Superior temporal gyrus (tissue), 1 donor: Measurements from ENCODE around the gene LAMB2.

ENCODE experiments used
- DNase-seq: peaks from one replicate; pipeline ENCODE4 v3.0.0-alpha.2; 2016; ENCODE audit errors: extremely low spot score

The LAMB2 gene

GRCh38 chr3:49161808-49162530, 29.1 kb upstream of the LAMB2 start:
- DNase-seq, result no peak

DNA sequence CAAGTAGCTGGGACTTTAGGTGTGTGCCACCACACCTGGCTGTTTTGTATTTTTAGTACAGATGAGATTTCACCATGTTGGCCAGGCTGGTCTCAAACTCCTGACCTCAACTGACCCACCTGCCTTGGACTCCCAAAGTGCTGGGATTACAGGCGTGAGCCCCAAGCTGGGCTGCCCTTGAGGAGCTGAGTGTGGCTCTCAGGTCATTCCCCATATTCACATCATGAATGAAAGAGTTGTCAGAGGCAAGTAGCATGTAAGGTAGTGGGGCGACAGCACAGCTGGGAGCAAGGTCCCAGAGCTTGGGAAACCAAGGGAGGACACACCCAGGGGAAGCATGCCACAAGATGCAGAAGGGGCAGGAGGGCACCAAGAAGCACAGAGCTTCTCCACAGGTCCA, 28.3 kb upstream of the LAMB2 start:
- no peak for DNase-seq

- no peak for DNase-seq
These were observed 25.9 kb upstream of the LAMB2 start for GRCh38 chr3:49158792-49159191.

GRCh38 chr3:49158103-49158709, 25.4 kb upstream of the LAMB2 start:
- no peak for DNase-seq

DNA sequence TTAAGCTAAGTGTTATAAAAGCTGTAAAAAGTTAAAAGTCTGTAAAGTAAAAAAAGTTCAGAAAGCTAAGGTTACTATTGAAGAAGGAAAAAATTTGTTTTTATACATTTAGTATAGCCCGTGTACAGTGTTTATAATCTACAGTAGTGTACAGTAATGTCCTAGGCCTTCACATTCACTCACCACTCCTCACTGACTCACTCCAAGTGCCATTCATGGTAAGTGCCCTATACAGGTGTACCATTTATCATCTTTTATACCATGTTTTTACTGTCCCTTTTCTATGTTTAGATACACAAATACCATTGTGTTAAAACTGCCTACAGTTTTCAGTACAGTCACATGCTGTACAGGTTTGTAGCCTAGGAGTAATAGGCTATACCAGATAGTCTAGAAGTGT, 24.4 kb upstream of the LAMB2 start:
- no peak for DNase-seq

DNA sequence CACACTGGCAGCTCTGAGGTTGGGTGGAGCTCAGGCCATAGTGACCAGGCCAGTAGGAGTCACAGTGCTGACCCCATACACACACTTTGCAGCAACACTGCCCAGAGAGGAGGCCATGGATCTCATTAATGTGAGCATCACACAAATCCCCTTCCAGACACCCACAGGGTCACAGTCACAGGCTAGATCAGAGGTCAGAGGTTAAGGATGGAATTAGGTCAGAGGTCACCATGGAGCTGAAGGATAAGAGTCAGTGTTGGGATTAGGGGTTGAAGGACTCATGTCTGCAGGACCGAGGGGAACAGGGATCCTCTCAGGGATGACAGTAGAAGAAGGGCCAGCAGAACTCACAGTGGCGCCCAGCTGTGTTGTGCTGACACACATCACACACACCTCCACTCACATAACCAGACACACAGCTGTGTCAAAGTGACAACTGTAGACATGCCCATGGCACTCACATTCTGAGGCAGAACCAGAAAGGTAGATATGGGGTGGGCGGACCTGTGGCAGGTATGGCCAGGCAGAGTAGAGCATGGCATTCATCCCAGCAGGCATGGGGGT, 20.6 kb upstream of the LAMB2 start:
- no peak for DNase-seq

- no peak for DNase-seq
These were observed 18.8 kb upstream of the LAMB2 start for GRCh38 chr3:49151610-49152009.

GRCh38 chr3:49148159-49148558, 15.3 kb upstream of the LAMB2 start:
- DNase-seq, result no peak

GRCh38 chr3:49140080-49140479, 7.2 kb upstream of the LAMB2 start:
- DNase-seq, result no peak

- no peak for DNase-seq
These were observed 2.6 kb upstream of the LAMB2 start for GRCh38 chr3:49135499-49135898.

DNA sequence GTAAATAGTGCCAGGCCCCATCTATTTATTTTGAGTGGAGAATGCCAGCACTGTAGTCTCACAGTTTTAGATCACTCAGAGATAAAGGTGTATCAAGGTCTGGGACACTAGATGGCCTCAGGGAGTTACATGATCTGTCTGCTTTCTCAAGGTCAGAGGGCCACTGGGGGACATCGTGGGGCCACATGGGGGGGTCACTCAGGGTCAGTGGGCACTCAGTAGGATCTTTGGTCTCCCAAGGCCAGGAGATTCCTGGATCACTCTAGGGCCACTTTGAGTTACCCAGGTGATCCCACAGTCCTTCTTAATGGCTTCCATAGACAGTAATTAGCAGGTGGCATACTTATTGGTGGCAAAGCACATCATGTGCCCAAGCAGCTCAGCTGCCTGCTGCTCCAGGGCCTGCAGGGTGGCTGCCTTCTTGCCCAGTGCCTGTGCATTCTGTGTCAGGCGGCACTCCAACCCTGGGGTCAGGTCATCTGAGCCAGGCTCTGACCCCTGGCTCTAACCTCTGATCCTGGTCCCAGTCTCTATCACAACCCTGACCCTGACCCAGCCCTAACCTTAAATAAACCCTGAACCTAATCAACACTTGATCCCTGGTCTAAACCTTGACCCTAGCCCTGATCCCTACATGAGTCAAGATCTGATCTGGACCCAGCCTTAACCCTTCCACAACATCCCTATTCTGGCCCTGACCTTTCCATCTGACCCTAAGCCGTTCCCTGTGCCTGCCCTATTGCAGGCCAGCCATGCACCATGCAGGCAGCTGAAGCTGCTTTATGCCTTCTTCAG, 1.8 kb upstream of the LAMB2 start:
- no peak for DNase-seq

DNA sequence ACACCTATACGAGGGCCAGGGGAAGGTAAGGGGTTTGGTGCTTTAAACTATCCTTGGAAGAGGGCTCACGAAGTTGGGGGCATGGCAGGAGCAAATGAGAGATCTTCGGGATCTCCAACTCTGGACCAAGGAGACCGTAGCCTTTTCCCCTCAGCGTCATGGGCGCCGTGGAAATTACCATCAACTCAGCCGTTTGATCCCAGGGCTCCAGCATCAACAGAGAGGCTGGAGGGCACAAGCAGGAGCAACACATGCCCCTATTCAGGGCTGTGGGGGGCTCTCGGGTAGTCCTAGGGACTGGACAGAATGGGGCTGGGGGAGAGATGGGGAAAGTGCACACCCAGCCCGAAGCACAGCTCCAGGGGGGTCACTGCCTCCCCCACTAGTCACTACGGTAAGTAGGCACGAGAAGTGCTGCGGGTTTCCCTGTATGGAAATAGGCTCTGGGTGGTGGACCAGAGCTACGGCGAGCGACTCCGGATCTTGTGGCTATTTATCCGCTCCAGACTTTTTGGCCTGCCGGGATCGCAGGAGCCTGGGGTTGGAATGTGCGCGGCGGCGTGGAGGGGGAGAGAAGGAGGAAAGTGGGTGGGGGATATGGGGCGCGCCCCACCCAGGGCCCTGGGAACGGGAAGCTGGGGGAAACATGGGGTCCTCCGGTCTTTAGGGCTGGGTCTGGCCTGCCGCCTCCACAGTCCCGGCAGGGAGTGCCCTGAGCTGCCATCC, 539 bp upstream of the LAMB2 start:
- peak; percentile 82 for DNase-seq

DNA sequence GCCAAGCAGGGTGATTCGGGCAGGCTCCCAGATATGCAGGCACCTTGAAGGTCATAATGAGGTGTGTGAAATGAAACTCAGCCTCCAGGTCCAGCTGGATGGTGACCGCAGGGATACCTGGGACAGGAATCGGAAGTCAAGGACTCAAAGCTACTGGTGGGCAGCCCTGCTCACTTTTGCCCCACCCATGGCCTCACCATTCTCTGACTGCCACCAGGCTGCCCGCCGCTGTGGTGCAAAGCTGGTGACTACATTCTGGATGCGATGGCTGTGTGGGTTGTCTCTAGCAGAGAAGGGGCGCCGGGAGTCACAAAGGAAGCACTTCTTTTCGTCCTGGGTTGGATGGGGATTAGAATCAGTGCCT, 795 bp downstream of the LAMB2 start:
- DNase-seq, result no peak

DNA sequence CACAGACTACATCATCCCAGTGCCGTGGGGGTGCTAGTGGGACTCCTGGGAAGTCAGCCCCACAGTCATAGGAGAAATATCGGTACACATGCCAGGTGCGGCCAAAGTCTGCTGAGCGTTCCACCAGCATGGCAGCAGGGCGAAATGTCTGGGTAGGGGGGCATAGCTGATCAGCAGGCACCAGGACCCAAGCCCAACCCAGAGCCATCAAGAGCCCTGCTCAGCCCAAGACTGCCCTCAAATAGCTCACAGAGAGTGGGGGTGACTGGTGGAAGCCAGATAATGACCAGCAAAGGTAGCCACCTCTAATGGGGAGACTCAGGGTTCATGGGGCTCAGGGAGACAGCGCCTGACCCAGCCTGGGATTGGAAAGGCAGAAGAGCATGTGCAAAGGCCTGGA, 1.3 kb downstream of the LAMB2 start:
- DNase-seq, result no peak

- DNase-seq, result no peak
These were observed 1.8 kb downstream of the LAMB2 start for GRCh38 chr3:49131040-49131439.

- DNase-seq, result peak; percentile 19
These were observed 7.7 kb downstream of the LAMB2 start for GRCh38 chr3:49124991-49125670.

DNA sequence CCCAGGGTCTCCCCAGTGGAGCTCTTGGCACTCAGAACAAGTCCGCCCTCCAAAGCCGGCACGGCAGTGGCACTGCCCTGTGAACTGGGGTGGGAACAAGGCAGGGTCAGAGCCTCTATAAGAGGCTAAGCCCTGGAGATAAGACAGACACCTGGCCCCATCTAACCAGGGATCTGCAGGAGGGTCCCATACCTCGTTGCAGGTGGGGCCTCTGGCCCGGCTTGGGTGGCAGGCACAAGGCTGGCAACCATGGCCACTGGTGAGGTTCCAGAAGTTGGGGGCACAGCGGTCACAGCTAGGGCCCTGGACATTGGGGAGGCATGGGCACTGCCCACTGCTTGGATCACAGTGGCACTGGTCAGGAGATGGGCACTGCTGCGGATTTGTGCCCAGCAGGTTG, 8.6 kb downstream of the LAMB2 start:
- DNase-seq, result no peak

DNA sequence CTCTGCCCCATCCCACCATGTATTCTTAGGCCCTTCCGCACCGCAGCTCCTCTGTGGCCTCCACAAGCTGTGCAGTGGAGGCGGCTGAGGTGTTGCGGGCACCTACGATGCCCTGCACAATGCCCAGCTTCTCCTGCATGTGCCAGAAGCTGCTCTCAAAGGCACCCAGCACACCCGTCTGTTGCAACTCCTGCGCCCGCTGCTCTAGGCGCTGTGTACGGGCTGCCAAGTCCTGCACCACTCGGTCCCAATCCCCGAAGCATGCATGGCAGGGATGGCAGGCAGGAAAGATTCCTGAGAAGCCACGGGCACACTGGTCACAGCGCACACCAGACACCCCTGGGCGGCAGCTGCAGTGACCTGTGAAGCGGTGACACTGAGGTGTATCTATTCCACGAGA, 9.2 kb downstream of the LAMB2 start:
- DNase-seq, result no peak

DNA sequence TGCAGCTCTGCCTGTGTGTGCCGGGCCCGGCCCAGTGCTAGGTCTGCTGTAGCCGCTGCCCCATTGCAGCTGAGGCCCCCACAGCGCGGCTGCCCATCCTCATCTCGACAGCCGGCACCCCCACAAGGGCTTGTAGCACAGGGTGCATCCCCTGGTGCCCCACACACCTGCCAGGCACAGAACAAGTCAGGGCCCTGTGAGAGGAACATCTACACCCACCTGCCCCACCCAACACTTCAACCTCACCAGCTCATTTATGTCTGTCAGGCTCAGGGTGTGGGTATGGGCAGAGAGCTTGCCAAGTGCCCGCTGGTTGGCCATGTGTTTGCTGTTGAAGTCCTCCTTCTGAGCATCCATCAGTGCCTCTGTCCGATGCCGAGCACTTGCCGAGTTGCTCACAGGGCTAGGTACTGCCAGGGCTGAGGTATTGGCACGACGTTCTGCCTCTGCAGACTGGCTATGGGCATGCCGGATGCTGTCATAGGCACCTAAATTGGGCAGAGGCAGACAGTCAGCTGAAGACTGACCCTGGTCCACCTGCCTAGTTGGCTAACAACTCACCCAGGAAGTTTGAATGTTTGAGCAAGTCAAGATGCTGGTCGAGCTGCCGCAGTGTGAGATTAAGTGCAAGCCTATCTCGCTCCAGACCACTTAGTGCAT, 9.8 kb downstream of the LAMB2 start:
- no peak for DNase-seq

GRCh38 chr3:49122451-49122850, 10.4 kb downstream of the LAMB2 start:
- DNase-seq, result no peak

DNA sequence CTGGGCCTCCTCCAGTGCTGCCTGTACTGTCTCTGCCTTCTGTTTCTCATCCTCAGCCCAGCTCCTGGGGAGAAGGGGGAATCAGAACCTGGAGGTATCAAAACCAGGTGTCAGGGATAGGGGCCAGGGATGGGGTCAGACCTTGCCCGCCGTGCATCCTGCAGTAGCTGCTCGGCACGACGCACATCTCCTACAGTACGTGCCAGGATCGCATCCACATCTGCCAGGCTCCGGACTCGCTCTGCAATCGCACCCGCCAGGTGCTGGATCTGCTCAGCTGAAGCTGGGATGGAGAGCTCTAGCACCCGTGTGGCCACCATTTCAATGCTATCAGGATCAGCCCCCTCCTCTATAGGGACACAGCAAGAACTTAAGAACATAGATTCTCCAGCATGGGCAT, 10.8 kb downstream of the LAMB2 start:
- DNase-seq, result no peak
